Subcutaneous abdominal adipose tissue (tissue), 5 donors: Measurements from ENCODE around the gene BMP3.

Experiments used
- H3K27ac ChIP-seq: one replicate; pipeline ENCODE4 v1.7.0; 2013; ENCODE audit warnings: low read depth, mild to moderate bottlenecking, inconsistent platforms, low read length, moderate library complexity
- H3K27me3 ChIP-seq, 5 donors: one replicate each; pipeline ENCODE4 v1.7.0; 2013; ENCODE audit warnings: low read length in 5 of 5, inconsistent platforms in 1 of 5; ENCODE audit not compliant: control insufficient read depth in 5 of 5, insufficient read depth in 4 of 5
- H3K36me3 ChIP-seq, 5 donors: one replicate each; pipeline ENCODE4 v1.7.0; 2013; ENCODE audit warnings: low read length in 5 of 5; ENCODE audit not compliant: control insufficient read depth in 5 of 5, insufficient read depth in 5 of 5
- H3K4me1 ChIP-seq, 5 donors: one replicate each; pipeline ENCODE4 v1.7.0; 2013; ENCODE audit warnings: low read length in 5 of 5, mild to moderate bottlenecking in 3 of 5, moderate library complexity in 1 of 5; ENCODE audit not compliant: control insufficient read depth in 5 of 5, insufficient read depth in 5 of 5
- H3K4me3 ChIP-seq, 5 donors: one replicate each; pipeline ENCODE4 v1.7.0; 2013; ENCODE audit warnings: low read length in 5 of 5, low read depth in 1 of 5
- H3K9ac ChIP-seq, 5 donors: one replicate each; pipeline ENCODE4 v1.7.0; 2013; ENCODE audit warnings: low read length in 5 of 5, mild to moderate bottlenecking in 4 of 5, moderate library complexity in 3 of 5
- H3K9me3 ChIP-seq, 5 donors: one replicate each; pipeline ENCODE4 v1.7.0; 2013; ENCODE audit warnings: low read length in 5 of 5; ENCODE audit not compliant: control insufficient read depth in 5 of 5
- donor health status: healthy.
- donor health status: healthy.
- donor health status: healthy.
- donor health status: healthy.
- donor health status: healthy.

Gene BMP3

GRCh38 chr4:81040012-81040659 is 9.6 kb downstream of the BMP3 start:
- H3K36me3 ChIP-seq, result no peaks in the 10 kb centered on the region
- H3K4me3 ChIP-seq, result no peak overlapping the region
- no peaks in the 10 kb centered on the region for H3K9me3 ChIP-seq
- no peaks in the 10 kb centered on the region for H3K27me3 ChIP-seq
- H3K9ac ChIP-seq, result peak overlapping the region in 1 of 5 donors; percentile 20
- H3K27ac ChIP-seq, result no peak overlapping the region
- H3K4me1 ChIP-seq, result peaks cover 0 to 12% (median 0%) of the 10 kb centered on the region in 5 donors

GRCh38 chr4:81042578-81043365 is 12.3 kb downstream of the BMP3 start:
- Histone ChIP-seq H3K4me3 (peak overlapping the region in 1 of 5 donors; percentile 1), H3K27ac (peak overlapping the region; percentile 35), H3K9me3 (no peaks in the 10 kb centered on the region), H3K27me3 (no peaks in the 10 kb centered on the region), H3K9ac (no peak overlapping the region), H3K36me3 (no peaks in the 10 kb centered on the region), H3K4me1 (peaks cover 0 to 12% (median 0%) of the 10 kb centered on the region in 5 donors)

DNA sequence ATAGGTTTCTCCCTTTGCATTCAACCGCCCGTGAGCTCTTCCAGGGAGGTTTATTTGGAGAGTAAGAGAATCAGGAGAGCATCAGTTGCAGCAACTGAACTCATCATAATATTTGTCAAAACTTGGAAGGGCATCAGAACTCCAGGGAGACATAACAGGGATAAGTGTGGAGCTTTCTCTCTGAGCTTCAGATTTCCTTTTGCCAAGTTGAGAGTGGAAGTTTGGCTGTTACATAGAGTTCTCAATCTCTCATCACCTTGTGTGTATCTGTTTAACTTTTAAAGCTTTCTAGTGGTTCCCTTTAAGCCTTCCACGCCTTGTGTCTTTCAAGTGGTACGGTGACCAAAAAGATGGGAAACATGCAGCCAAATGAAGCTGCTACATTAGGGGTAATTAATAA is 18.8 kb downstream of the BMP3 start:
- Histone ChIP-seq H3K9ac (no peak overlapping the region), H3K27me3 (no peaks in the 10 kb centered on the region), H3K9me3 (no peaks in the 10 kb centered on the region), H3K36me3 (no peaks in the 10 kb centered on the region), H3K27ac (peak overlapping the region; percentile 5), H3K4me3 (no peak overlapping the region), H3K4me1 (peaks cover 0 to 20% (median 11%) of the 10 kb centered on the region in 5 donors)

DNA sequence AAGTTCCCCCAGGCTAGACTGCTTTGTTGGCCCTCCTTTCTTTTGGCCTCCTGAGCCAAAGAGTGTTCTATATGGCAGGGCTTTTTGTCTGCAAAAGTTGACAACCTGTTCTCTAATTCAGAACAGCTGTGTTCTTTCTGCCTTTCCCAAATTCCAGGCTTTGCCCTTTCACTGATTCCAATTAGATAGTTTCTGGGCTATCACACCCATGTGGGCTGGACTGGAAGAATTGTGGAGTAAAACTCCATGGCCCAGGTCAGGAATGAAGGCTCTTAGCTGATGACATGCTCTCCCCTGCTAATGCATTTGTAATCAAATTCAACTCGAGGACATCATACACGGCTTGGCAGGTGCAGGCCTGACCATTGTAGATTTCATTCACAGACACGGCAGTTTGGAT is 19.4 kb downstream of the BMP3 start:
- H3K9me3 ChIP-seq, result no peaks in the 10 kb centered on the region
- H3K4me1 ChIP-seq, result peaks cover 0 to 20% (median 11%) of the 10 kb centered on the region in 5 donors
- no peak overlapping the region for H3K9ac ChIP-seq
- H3K36me3 ChIP-seq, result no peaks in the 10 kb centered on the region
- no peak overlapping the region for H3K4me3 ChIP-seq
- H3K27me3 ChIP-seq, result no peaks in the 10 kb centered on the region
- peak overlapping the region; percentile 5 for H3K27ac ChIP-seq

DNA sequence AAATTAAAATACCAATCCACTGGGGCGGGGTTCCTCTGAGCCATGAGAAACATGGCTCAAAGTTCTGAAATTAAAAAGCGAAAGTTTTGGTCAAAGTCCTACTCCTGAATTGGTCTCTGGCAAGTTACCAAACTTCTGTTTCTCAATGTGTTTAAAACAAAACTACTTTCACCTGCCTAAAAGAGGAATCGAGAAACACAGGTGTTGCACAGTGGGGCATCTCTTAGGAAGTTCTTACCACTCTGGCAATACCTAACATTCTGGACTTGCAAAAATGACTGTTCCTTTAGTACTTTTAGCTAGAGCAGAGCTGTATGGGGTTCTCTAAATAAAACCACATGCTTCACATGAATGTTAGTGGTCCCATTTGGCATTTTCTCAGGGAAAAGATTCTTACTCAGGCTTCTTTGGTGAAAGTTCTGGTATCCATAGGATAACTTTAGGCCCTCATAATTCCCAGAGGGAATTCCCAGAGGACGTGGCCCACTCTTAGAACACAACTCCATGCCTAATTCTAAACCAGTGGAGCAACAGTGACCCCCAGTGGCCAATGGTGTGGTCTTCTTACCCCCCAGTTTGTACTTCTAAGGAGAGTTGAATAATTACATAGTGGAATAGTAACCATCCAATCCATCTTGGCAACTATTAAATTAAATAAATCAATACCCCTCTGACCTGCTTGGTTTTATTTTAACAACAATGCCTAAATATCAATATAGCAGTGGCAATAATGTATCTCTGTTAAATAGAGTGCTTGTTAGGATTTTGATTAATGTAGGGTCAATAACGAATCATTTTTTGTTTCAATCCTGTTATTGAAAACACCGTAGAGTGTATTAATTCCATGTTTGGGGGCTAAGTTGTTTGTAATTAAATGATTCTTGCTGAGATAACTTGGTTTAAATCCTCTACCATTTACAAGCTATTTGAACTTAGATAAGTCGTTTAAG is 21.9 kb downstream of the BMP3 start:
- H3K9me3 ChIP-seq, result no peaks in the 10 kb centered on the region
- no peak overlapping the region for H3K4me3 ChIP-seq
- no peaks in the 10 kb centered on the region for H3K27me3 ChIP-seq
- no peaks in the 10 kb centered on the region for H3K36me3 ChIP-seq
- H3K27ac ChIP-seq, result no peak overlapping the region
- H3K9ac ChIP-seq, result no peak overlapping the region
- H3K4me1 ChIP-seq, result peaks cover 0 to 20% (median 11%) of the 10 kb centered on the region in 5 donors

- peaks cover 0 to 10% (median 4%) of the 10 kb centered on the region in 5 donors for H3K4me1 ChIP-seq
- no peaks in the 10 kb centered on the region for H3K9me3 ChIP-seq
- H3K9ac ChIP-seq, result no peak overlapping the region
- H3K36me3 ChIP-seq, result no peaks in the 10 kb centered on the region
- H3K27me3 ChIP-seq, result no peaks in the 10 kb centered on the region
- H3K27ac ChIP-seq, result no peak overlapping the region
- no peak overlapping the region for H3K4me3 ChIP-seq
Measured at GRCh38 chr4:81058621-81059020, 28.1 kb downstream of the BMP3 start.

DNA sequence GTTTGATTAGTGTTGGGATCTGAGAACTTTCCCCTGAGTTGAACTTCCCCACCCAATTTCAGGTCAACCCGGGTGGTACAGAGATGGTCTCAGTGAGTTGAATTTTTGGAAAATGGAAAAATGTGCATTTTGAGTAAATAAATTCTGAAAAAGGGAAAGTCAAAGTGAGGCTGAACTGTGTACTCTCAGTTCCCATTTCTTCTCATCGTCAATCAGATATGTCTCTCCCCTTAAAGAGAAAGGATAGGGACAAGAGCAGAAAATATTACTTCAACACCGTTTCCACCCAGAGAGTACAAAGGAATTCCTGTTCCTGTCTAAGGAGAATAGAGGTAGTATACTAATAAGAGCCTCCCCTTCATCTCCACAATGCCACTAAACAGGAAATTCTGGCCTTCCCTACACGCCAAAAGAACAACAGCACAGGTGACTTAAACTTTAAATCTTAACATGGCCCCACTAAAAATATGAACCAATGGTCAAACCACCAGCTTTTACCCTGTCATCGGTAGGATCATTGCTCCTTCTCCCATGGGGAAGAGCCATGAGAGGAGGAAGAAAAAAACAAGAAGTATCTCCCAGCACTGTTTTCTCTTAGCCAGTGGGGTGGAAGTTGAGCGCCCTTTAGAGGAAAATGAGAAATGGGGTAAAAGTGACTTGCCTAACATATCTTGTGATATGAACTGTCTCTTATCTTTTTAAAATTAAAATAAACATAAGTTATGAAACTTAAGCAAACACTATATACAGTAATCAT is 30.3 kb downstream of the BMP3 start:
- no peak overlapping the region for H3K4me3 ChIP-seq
- no peak overlapping the region for H3K27ac ChIP-seq
- H3K9me3 ChIP-seq, result no peaks in the 10 kb centered on the region
- H3K4me1 ChIP-seq, result peaks cover 0 to 10% (median 4%) of the 10 kb centered on the region in 5 donors
- no peaks in the 10 kb centered on the region for H3K27me3 ChIP-seq
- no peak overlapping the region for H3K9ac ChIP-seq
- no peaks in the 10 kb centered on the region for H3K36me3 ChIP-seq

DNA sequence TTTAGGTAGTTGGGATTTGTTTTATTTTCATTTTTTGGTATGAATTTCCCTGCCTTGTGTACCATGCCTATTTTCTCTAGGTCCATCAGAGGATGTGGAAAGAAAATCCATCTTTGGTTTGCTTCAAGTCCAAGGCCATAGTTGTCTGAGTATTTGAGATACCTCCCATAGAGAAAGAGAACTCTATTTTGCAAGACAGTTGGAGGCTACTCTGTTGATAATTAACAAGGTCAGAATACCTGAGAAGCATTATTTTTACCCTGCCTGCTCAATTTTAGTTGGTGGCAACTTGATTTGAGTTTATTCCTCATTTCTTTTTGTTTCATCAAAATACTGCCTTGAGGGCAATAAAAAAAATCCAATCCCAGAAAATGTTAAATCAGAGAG is 30.8 kb downstream of the BMP3 start:
- Histone ChIP-seq H3K36me3 (no peaks in the 10 kb centered on the region), H3K27me3 (no peaks in the 10 kb centered on the region), H3K4me3 (no peak overlapping the region), H3K4me1 (peaks cover 0 to 10% (median 4%) of the 10 kb centered on the region in 5 donors), H3K9ac (no peak overlapping the region), H3K9me3 (no peaks in the 10 kb centered on the region), H3K27ac (no peak overlapping the region)

GRCh38 chr4:81062001-81062400 is 31.5 kb downstream of the BMP3 start:
- Histone ChIP-seq H3K36me3 (no peaks in the 10 kb centered on the region), H3K4me3 (no peak overlapping the region), H3K4me1 (peaks cover 0 to 10% (median 4%) of the 10 kb centered on the region in 5 donors), H3K9me3 (no peaks in the 10 kb centered on the region), H3K9ac (no peak overlapping the region), H3K27ac (no peak overlapping the region), H3K27me3 (no peaks in the 10 kb centered on the region)
